ENCODE results near the gene CCDC152.
"Not testable (repeated sequence)": the region's sequence is repeated elsewhere in the genome, so short reads cannot be mapped to it uniquely, and the experiment has no call there.

CCDC152 gene

GRCh38 chr5:42812620-42813019, 56.0 kb downstream of the CCDC152 start:
- Mint-ChIP-seq H3K27me3 (no peaks in the 10 kb centered on the region), H3K9me3 (no peaks in the 10 kb centered on the region), H3K4me3 (no peak overlapping the region), H3K27ac (no peak overlapping the region), H3K4me1 (no peaks in the 10 kb centered on the region), H3K36me3 (no peaks in the 10 kb centered on the region)
- DNase-seq: no peak
- CTCF ChIA-PET: no interaction called here

- no peaks in the 10 kb centered on the region for H3K9me3 Mint-ChIP-seq
- H3K36me3 Mint-ChIP-seq: no peaks in the 10 kb centered on the region
- no peak overlapping the region for H3K27ac Mint-ChIP-seq
- no peaks in the 10 kb centered on the region for H3K27me3 Mint-ChIP-seq
- no peaks in the 10 kb centered on the region for H3K4me1 Mint-ChIP-seq
- H3K4me3 Mint-ChIP-seq: no peak overlapping the region
- CTCF ChIA-PET: no interaction called here
- DNase-seq: no peak
Observed at GRCh38 chr5:42813533-42813932, 56.9 kb downstream of the CCDC152 start.

GRCh38 chr5:42816546-42816945, 59.9 kb downstream of the CCDC152 start:
- DNase-seq, CTCF ChIA-PET, H3K4me3 Mint-ChIP-seq, H3K27ac Mint-ChIP-seq, H3K27me3 Mint-ChIP-seq, H3K4me1 Mint-ChIP-seq, H3K9me3 Mint-ChIP-seq, H3K36me3 Mint-ChIP-seq: not testable (repeated sequence)

- CTCF ChIA-PET: no interaction called here
Observed at GRCh38 chr5:42819745-42820144, 63.1 kb downstream of the CCDC152 start.

GRCh38 chr5:42822548-42822947, 65.9 kb downstream of the CCDC152 start:
- Mint-ChIP-seq H3K4me3 (no peak overlapping the region), H3K27ac (no peak overlapping the region), H3K4me1 (no peaks in the 10 kb centered on the region), H3K27me3 (no peaks in the 10 kb centered on the region), H3K36me3 (no peaks in the 10 kb centered on the region), H3K9me3 (no peaks in the 10 kb centered on the region)
- CTCF ChIA-PET: no interaction called here
- DNase-seq: no peak

More at GRCh38 chr5:42819745-42820144, 63.1 kb downstream of the CCDC152 start:
- Mint-ChIP-seq H3K4me1 (no peaks in the 10 kb centered on the region), H3K36me3 (no peaks in the 10 kb centered on the region), H3K4me3 (no peak overlapping the region), H3K9me3 (no peaks in the 10 kb centered on the region), H3K27ac (no peak overlapping the region), H3K27me3 (no peaks in the 10 kb centered on the region)
- no peak for DNase-seq

- Mint-ChIP-seq H3K27ac (no peak overlapping the region), H3K4me3 (no peak overlapping the region), H3K27me3 (no peaks in the 10 kb centered on the region), H3K9me3 (no peaks in the 10 kb centered on the region), H3K36me3 (no peaks in the 10 kb centered on the region), H3K4me1 (no peaks in the 10 kb centered on the region)
- CTCF ChIA-PET: no interaction called here
- no peak for DNase-seq
Observed at GRCh38 chr5:42824347-42824976, 67.8 kb downstream of the CCDC152 start.

GRCh38 chr5:42825422-42826148, 69.0 kb downstream of the CCDC152 start:
- CTCF ChIA-PET: no interaction called here
- H3K4me1 Mint-ChIP-seq: no peaks in the 10 kb centered on the region
- H3K36me3 Mint-ChIP-seq: no peaks in the 10 kb centered on the region
- no peaks in the 10 kb centered on the region for H3K27me3 Mint-ChIP-seq
- DNase-seq: no peak
- no peak overlapping the region for H3K4me3 Mint-ChIP-seq
- H3K9me3 Mint-ChIP-seq: no peaks in the 10 kb centered on the region
- no peak overlapping the region for H3K27ac Mint-ChIP-seq

- no peaks in the 10 kb centered on the region for H3K27me3 Mint-ChIP-seq
- no peaks in the 10 kb centered on the region for H3K36me3 Mint-ChIP-seq
- H3K4me1 Mint-ChIP-seq: no peaks in the 10 kb centered on the region
- no peaks in the 10 kb centered on the region for H3K9me3 Mint-ChIP-seq
- H3K4me3 Mint-ChIP-seq: no peak overlapping the region
- no peak overlapping the region for H3K27ac Mint-ChIP-seq
- CTCF ChIA-PET: no interaction called here
- DNase-seq: no peak
Observed at GRCh38 chr5:42826757-42827515, 70.3 kb downstream of the CCDC152 start.

- no peaks in the 10 kb centered on the region for H3K27me3 Mint-ChIP-seq
- H3K4me3 Mint-ChIP-seq: no peak overlapping the region
- no peaks in the 10 kb centered on the region for H3K36me3 Mint-ChIP-seq
- no peak overlapping the region for H3K27ac Mint-ChIP-seq
- no peak for DNase-seq
- CTCF ChIA-PET: no interaction called here
- H3K4me1 Mint-ChIP-seq: no peaks in the 10 kb centered on the region
- no peaks in the 10 kb centered on the region for H3K9me3 Mint-ChIP-seq
Observed at GRCh38 chr5:42828671-42829070, 72.1 kb downstream of the CCDC152 start.

- no peak for DNase-seq
- Mint-ChIP-seq H3K9me3 (no peaks in the 10 kb centered on the region), H3K27ac (no peak overlapping the region), H3K27me3 (no peaks in the 10 kb centered on the region), H3K36me3 (no peaks in the 10 kb centered on the region), H3K4me1 (no peaks in the 10 kb centered on the region), H3K4me3 (no peak overlapping the region)
- CTCF ChIA-PET: no interaction called here
Observed at GRCh38 chr5:42830924-42831323, 74.3 kb downstream of the CCDC152 start.

- Mint-ChIP-seq H3K27me3 (no peaks in the 10 kb centered on the region), H3K4me3 (no peak overlapping the region), H3K9me3 (no peaks in the 10 kb centered on the region), H3K4me1 (no peaks in the 10 kb centered on the region), H3K27ac (no peak overlapping the region), H3K36me3 (no peaks in the 10 kb centered on the region)
- CTCF ChIA-PET: no interaction called here
- DNase-seq: no peak
Observed at GRCh38 chr5:42832060-42832459, 75.4 kb downstream of the CCDC152 start.

- Mint-ChIP-seq H3K9me3 (no peaks in the 10 kb centered on the region), H3K27me3 (no peaks in the 10 kb centered on the region), H3K27ac (no peak overlapping the region), H3K4me3 (no peak overlapping the region), H3K4me1 (no peaks in the 10 kb centered on the region), H3K36me3 (no peaks in the 10 kb centered on the region)
- CTCF ChIA-PET: no interaction called here
- no peak for DNase-seq
Observed at GRCh38 chr5:42836070-42836769, 79.6 kb downstream of the CCDC152 start.

- no peaks in the 10 kb centered on the region for H3K9me3 Mint-ChIP-seq
- H3K27ac Mint-ChIP-seq: no peak overlapping the region
- H3K27me3 Mint-ChIP-seq: no peaks in the 10 kb centered on the region
- DNase-seq: no peak
- CTCF ChIA-PET: interaction anchor here (0.5 kb wide), 1 partner anchor 129 kb away, joined by 3 read pairs; no protein-coding TSS in a partner anchor
- H3K4me3 Mint-ChIP-seq: no peak overlapping the region
- H3K36me3 Mint-ChIP-seq: no peaks in the 10 kb centered on the region
- no peaks in the 10 kb centered on the region for H3K4me1 Mint-ChIP-seq
Observed at GRCh38 chr5:42837601-42838000, 81.0 kb downstream of the CCDC152 start.

GRCh38 chr5:42839196-42839595, 82.6 kb downstream of the CCDC152 start:
- no peaks in the 10 kb centered on the region for H3K9me3 Mint-ChIP-seq
- H3K36me3 Mint-ChIP-seq: no peaks in the 10 kb centered on the region
- H3K4me1 Mint-ChIP-seq: no peaks in the 10 kb centered on the region
- H3K27me3 Mint-ChIP-seq: no peaks in the 10 kb centered on the region
- no peak overlapping the region for H3K27ac Mint-ChIP-seq
- CTCF ChIA-PET: no interaction called here
- DNase-seq: no peak
- H3K4me3 Mint-ChIP-seq: no peak overlapping the region

Measured in activated naive CD4-positive, alpha-beta T cell treated with anti-CD3 and anti-CD28 coated beads, Interleukin-2, amount 10 ng/mL, durations not matched to agents 7 days and 5 days (primary cell).